ENCODE data around the gene NUAK1.

Gene NUAK1

DNA sequence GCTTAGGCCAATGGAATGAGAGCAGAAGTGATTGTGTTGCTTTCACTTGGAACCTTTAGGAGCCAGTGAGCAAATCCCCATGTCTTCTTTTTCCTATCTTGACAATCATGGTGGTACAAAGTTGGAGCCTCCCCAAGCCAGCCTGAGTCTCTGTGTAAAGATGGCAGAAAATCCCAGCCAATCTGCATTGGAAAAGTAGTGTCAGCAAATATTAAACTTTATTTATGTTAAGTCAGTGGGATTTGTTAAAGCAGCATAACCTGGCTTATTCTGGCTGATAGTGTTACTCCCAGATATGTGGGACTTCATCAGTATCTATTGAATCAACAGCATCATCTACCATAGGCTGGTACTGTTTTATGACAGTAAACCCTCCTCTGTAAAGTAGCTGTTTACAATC lies 2.2 kb upstream of the NUAK1 start:
- TF ChIP-seq, protein P1, sequence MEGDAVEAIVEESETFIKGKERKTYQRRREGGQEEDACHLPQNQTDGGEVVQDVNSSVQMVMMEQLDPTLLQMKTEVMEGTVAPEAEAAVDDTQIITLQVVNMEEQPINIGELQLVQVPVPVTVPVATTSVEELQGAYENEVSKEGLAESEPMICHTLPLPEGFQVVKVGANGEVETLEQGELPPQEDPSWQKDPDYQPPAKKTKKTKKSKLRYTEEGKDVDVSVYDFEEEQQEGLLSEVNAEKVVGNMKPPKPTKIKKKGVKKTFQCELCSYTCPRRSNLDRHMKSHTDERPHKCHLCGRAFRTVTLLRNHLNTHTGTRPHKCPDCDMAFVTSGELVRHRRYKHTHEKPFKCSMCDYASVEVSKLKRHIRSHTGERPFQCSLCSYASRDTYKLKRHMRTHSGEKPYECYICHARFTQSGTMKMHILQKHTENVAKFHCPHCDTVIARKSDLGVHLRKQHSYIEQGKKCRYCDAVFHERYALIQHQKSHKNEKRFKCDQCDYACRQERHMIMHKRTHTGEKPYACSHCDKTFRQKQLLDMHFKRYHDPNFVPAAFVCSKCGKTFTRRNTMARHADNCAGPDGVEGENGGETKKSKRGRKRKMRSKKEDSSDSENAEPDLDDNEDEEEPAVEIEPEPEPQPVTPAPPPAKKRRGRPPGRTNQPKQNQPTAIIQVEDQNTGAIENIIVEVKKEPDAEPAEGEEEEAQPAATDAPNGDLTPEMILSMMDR (IDR thresholded peaks at IDR 0.05; ENCODE audit: extremely low read depth, missing control alignments), result no peak
- DNase-seq (ENCODE audit: low spot score), result no peak

- DNase-seq (ENCODE audit: low spot score), result no peak
- TF ChIP-seq, protein P1 (IDR thresholded peaks at IDR 0.05; ENCODE audit: extremely low read depth, missing control alignments), result no peak
These were observed 1.7 kb upstream of the NUAK1 start for GRCh38 chr12:106140223-106140986.

DNA sequence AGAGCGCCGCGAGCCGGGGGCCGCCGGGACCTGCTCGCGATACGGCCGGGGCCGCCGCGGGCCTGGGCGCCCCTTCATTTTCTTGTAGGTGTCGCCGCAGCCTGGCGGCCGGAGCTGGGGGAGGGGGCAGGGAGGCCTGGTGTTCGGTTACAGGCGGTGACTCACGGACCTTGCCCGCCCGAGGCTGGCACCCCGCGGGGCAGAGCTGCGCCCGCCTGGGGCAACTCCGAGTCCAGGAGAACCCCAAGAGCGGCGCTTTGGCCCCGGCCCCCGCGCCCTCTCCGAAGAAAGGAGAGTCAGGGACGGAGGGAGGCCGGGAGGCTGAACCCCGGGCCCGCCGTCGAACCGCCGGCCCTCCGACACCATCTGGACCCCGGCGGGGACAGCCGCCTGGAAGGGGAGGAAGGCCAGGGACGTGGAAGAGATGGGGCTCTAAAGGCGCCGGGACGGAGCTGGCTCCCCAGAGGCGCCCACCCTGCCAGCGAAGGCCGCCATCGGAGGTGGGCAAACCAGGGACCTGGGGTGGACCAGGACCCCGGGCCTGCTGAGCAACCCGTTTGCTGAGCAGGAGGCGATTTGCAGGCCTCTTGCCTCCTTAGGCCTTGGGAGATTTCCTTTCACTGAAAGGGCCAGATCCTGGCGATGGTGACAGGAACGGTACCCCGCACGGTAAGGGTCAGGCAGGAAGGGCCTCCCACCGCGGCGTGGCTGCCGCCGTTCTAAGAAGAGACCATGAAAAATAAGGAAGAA lies 843 bp upstream of the NUAK1 start:
- TF ChIP-seq, protein P1 (IDR thresholded peaks at IDR 0.05; ENCODE audit: extremely low read depth, missing control alignments), result no peak
- DNase-seq (ENCODE audit: low spot score), result no peak

DNA sequence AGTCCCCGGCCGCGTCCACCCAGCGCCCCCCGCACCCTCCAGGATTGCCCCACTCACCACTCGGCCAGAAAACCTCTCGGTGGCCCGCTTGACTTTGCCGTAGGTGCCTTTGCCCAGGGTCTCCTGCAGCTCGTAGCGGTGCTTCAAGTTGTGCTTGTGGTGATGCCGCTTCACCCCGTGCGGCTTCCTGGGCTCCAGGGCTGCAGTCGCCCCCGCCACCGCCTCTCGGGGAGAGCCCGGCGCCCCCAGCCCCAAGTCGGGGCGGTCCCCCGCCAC lies 459 bp downstream of the NUAK1 start:
- peak; percentile 26 for DNase-seq (ENCODE audit: low spot score)
- TF ChIP-seq, protein P1 (IDR thresholded peaks at IDR 0.05; ENCODE audit: extremely low read depth, missing control alignments), result no peak

DNA sequence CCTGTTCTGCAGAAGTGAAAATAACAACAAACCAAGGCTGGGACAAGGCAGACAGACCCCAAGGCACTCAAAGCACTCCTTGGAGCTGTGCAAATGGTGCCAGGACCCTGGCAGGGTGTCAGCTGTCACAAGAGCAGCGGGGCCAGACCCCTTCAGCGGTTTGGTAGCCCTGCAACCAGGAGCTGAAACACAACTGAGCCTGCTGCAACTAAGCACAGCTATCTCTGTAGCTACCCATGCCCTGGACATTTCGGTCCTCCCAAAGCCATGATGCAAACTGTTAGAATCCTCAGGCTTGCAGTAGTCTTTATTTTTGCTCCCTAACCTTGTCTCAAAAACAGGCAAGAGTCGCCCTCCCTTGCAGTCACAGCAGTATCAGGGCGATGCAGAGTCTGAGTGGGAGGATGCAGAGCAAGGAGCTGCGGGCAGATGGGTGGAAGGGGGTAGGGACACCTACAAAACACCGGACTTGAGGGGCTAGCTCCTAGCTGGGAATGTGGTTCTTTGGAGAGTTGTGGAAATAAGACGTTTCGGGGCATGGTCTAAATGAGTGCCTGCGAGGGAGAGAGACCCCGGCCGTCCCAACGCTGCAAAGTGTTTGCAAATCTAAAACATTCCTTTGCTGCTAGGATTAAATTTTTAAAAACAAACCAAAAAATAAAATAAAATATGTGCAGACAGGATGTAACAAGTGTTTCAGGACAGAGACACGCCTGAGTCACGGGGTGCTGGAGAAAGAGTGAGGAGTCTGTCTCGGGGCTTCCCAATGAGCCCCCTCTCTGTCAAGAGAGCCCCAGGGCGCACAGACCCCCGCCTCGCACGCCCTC lies 1.0 kb downstream of the NUAK1 start:
- no peak for DNase-seq (ENCODE audit: low spot score)
- TF ChIP-seq, protein P1 (IDR thresholded peaks at IDR 0.05; ENCODE audit: extremely low read depth, missing control alignments), result no peak

DNA sequence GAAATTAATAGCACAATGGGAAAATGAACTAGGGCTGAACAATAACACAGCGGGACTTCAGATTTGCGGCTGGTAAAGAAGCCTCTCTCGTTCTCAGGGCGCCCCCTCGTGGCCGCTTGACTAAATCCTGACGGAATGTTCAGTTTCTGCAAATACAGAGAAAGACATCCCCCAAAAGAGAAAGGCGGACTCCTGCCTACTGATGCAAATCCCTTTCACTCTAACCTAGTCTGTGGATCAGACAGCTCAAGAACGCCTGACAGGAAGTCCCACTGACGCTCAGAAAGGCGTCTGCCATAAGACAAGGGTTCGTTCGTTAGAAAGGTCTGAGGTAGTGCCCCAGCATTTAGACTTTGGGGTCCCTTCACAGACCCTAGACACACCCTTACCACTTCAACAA lies 2.5 kb downstream of the NUAK1 start:
- DNase-seq (ENCODE audit: low spot score), result peak; percentile 81

More for the DNA sequence above, 2.5 kb downstream of the NUAK1 start:
- TF ChIP-seq, protein P1 (IDR thresholded peaks at IDR 0.05; ENCODE audit: extremely low read depth, missing control alignments), result peak; percentile 61
